GM12875 (cell line): ENCODE data around the gene PLEKHA7.
A peak's percentile ranks its signal among the peaks of the same experiment; 100 is the strongest.

Experiments
- H3K4me3 ChIP-seq: one replicate; pipeline ENCODE4 v1.5.1; 2011; ENCODE audit warnings: low read depth, low read length, control low read depth
- CTCF ChIP-seq: IDR thresholded peaks from 2 replicates; pipeline ENCODE4 v1.5.1; 2011; ENCODE audit warnings: low read depth, mild to moderate bottlenecking, control low read depth, inconsistent platforms, low read length, moderate library complexity, borderline replicate concordance; ENCODE audit not compliant: insufficient read depth

PLEKHA7 gene

GRCh38 chr11:17024924-17025323, 10.7 kb upstream of the PLEKHA7 start:
- H3K4me3 ChIP-seq: no peak overlapping the region
- TF ChIP-seq CTCF: no peak

GRCh38 chr11:17021511-17021910, 7.3 kb upstream of the PLEKHA7 start:
- no peak overlapping the region for H3K4me3 ChIP-seq
- TF ChIP-seq CTCF: no peak

GRCh38 chr11:17020831-17021230, 6.6 kb upstream of the PLEKHA7 start:
- TF ChIP-seq CTCF: no peak
- no peak overlapping the region for H3K4me3 ChIP-seq

- TF ChIP-seq CTCF: no peak
- no peak overlapping the region for H3K4me3 ChIP-seq
Measured at GRCh38 chr11:17019232-17019631, 5.0 kb upstream of the PLEKHA7 start.

GRCh38 chr11:17015627-17016126, 1.5 kb upstream of the PLEKHA7 start:
- H3K4me3 ChIP-seq: no peak overlapping the region
- no peak for TF ChIP-seq CTCF

- H3K4me3 ChIP-seq: no peak overlapping the region
- peak; percentile 47; the same call in 1 of the 2 replicates for TF ChIP-seq CTCF
Measured at GRCh38 chr11:17014833-17015626, 816 bp upstream of the PLEKHA7 start.
